SK-N-SH (cell line): ENCODE data around the gene SETD1B. TPM values are rescaled to one million over a fixed set of nuclear protein-coding genes. Genes with fewer than 3 reads are reported as not detected.

Experiments
- CTCF ChIA-PET: fragments of 300-600, 350-600 bp; formaldehyde crosslinking; extraction: SDS; loops from one replicate; lab custom pipeline; 2021; lab: Yijun Ruan, JAX
- POLR2A ChIA-PET: fragments of 350-600 bp; sonication (Branson Sonifier 250); formaldehyde crosslinking; extraction: SDS; loops from one replicate; lab custom pipeline; 2020; ENCODE audit warnings: antibody characterized with exemption, inconsistent platforms; lab: Yijun Ruan, JAX
- DNase-seq: peaks from one replicate; pipeline ENCODE4 v3.0.0; 2012
- H2AFZ ChIP-seq: fragments of 200-600 bp; sonication (generic); 2 replicates; pipeline ENCODE4 v1.8.1; 2016; ENCODE audit warnings: antibody characterized with exemption, mild to moderate bottlenecking, low read depth
- H3F3A ChIP-seq: fragments of 200-600 bp; sonication (generic); replicated peaks from 2 replicates; pipeline ENCODE3; 2016; ENCODE audit warnings: antibody characterized with exemption, mild to moderate bottlenecking; ENCODE audit not compliant: insufficient read depth
- H3K27ac ChIP-seq, 2 experiments: fragments of 200-500 bp in 1 of 2; fragments of 200-600 bp in 1 of 2; sonication (Bioruptor generic) in 1 of 2; sonication (generic), shearing (Covaris generic) in 1 of 2; 2 replicates each; pipeline versions ENCODE4 v1.5.1 to v1.6.1; 2014 to 2016; ENCODE audit warnings: low read depth in 2 of 2, inconsistent platforms in 1 of 2, low read length in 1 of 2, mild to moderate bottlenecking in 1 of 2, mixed read lengths in 1 of 2
- H3K27me3 ChIP-seq: fragments of 200-600 bp; sonication (generic), shearing (Covaris generic); 2 replicates; pipeline ENCODE4 v1.6.1; 2016; ENCODE audit warnings: mixed run types; ENCODE audit not compliant: insufficient read depth
- H3K36me3 ChIP-seq, 2 experiments: fragments of 200-500 bp in 1 of 2; fragments of 200-600 bp in 1 of 2; sonication (Bioruptor generic) in 1 of 2; sonication (generic) in 1 of 2; replicated peaks in 1 of 2; 2 replicates each; pipeline versions ENCODE3 to v1.5.1; 2014 to 2016; ENCODE audit warnings: low read length in 1 of 2, mild to moderate bottlenecking in 1 of 2; ENCODE audit not compliant: insufficient read depth in 2 of 2, control insufficient read depth in 1 of 2
- H3K4me1 ChIP-seq, 2 experiments: fragments of 200-500 bp in 1 of 2; fragments of 200-600 bp in 1 of 2; sonication (Bioruptor generic) in 1 of 2; sonication (generic), shearing (Covaris generic) in 1 of 2; 2 replicates each; pipeline versions ENCODE4 v1.5.1 to v1.6.1; 2014 to 2016; ENCODE audit warnings: low read depth in 1 of 2, low read length in 1 of 2, mixed run types in 1 of 2; ENCODE audit not compliant: insufficient read depth in 2 of 2, control insufficient read depth in 1 of 2
- H3K4me2 ChIP-seq: fragments of 200-600 bp; sonication (generic), shearing (Covaris generic); 2 replicates; pipeline ENCODE4 v1.6.1; 2017; ENCODE audit warnings: mixed run types
- H3K4me3 ChIP-seq, 2 experiments: fragments of 200-500 bp in 1 of 2; fragments of 200-600 bp in 1 of 2; sonication (Bioruptor generic) in 1 of 2; sonication (generic), shearing (Covaris generic) in 1 of 2; 2 replicates each; pipeline versions ENCODE4 v1.5.1 to v1.8.1; 2014 to 2016; ENCODE audit warnings: low read depth in 2 of 2, inconsistent platforms in 1 of 2, low read length in 1 of 2, mild to moderate bottlenecking in 1 of 2, mixed read lengths in 1 of 2, moderate library complexity in 1 of 2
- H3K79me2 ChIP-seq: fragments of 200-600 bp; sonication (generic); 2 replicates; pipeline ENCODE4 v1.8.1; 2017; ENCODE audit warnings: mild to moderate bottlenecking; ENCODE audit not compliant: insufficient read depth
- H3K9ac ChIP-seq: fragments of 200-600 bp; sonication (generic); 2 replicates; pipeline ENCODE4 v1.6.1; 2017; ENCODE audit warnings: mixed run types
- H3K9me2 ChIP-seq: fragments of 200-600 bp; sonication (generic); 2 replicates; pipeline ENCODE4 v1.6.1; 2017; ENCODE audit warnings: mixed run types
- H3K9me3 ChIP-seq: fragments of 200-600 bp; sonication (generic); 2 replicates; pipeline ENCODE4 v1.6.1; 2017; ENCODE audit warnings: mixed run types, mild to moderate bottlenecking, moderate library complexity
- H4K20me1 ChIP-seq: fragments of 200-600 bp; sonication (generic); 2 replicates; pipeline ENCODE4 v1.6.1; 2017; ENCODE audit warnings: mild to moderate bottlenecking, mixed run types; ENCODE audit not compliant: insufficient read depth
- CHD2 ChIP-seq: fragments of 150-350 bp; IDR thresholded peaks from 2 replicates; pipeline ENCODE4 v1.6.1; 2018; ENCODE audit warnings: low read length; ENCODE audit not compliant: partially characterized antibody
- ELF1 ChIP-seq: IDR thresholded peaks from 2 replicates; pipeline ENCODE4 v1.4.0; 2012
- EP300 ChIP-seq, 2 experiments: IDR thresholded peaks; 2 replicates each; pipeline versions ENCODE4 v1.4.0 to v1.6.1; 2012; ENCODE audit warnings: borderline replicate concordance in 1 of 2, low read depth in 1 of 2, low read length in 1 of 2
- FOSL2 ChIP-seq: IDR thresholded peaks from 2 replicates; pipeline ENCODE4 v1.4.0; 2012; ENCODE audit warnings: low read depth, mild to moderate bottlenecking, moderate library complexity, borderline replicate concordance
- FOXJ3 ChIP-seq: sonication (generic); formaldehyde crosslinking; IDR thresholded peaks from 2 replicates; pipeline ENCODE4 v1.5.1; 2020; ENCODE audit warnings: mild to moderate bottlenecking, missing genetic modification reagents
- FOXM1 ChIP-seq: IDR thresholded peaks from 2 replicates; pipeline ENCODE4 v1.4.0; 2012; ENCODE audit warnings: low read depth, mild to moderate bottlenecking
- GABPA ChIP-seq: IDR thresholded peaks from 2 replicates; pipeline ENCODE4 v1.4.0; 2012; ENCODE audit warnings: low read depth, mild to moderate bottlenecking
- GATA2 ChIP-seq: sonication (generic); formaldehyde crosslinking; IDR thresholded peaks from 2 replicates; pipeline ENCODE4 v1.5.0; 2020; ENCODE audit warnings: mild to moderate bottlenecking, missing genetic modification reagents
- JUND ChIP-seq: IDR thresholded peaks from 2 replicates; pipeline ENCODE4 v1.4.0; 2012
- MAX ChIP-seq: IDR thresholded peaks from 2 replicates; pipeline ENCODE4 v1.4.0; 2012; ENCODE audit warnings: low read depth
- MEF2A ChIP-seq: IDR thresholded peaks from 2 replicates; pipeline ENCODE4 v1.4.0; 2012; ENCODE audit warnings: low read depth, borderline replicate concordance
- MXI1 ChIP-seq: IDR thresholded peaks from 2 replicates; pipeline ENCODE4 v1.6.1; 2012; ENCODE audit warnings: mild to moderate bottlenecking, low read depth, low read length, improper control_type of control experiment
- NFIC ChIP-seq: IDR thresholded peaks from 2 replicates; pipeline ENCODE4 v1.4.0; 2012; ENCODE audit warnings: borderline replicate concordance
- NRF1 ChIP-seq: IDR thresholded peaks from 2 replicates; pipeline ENCODE4 v1.6.1; 2012; ENCODE audit warnings: low read depth, mild to moderate bottlenecking, low read length
- RAD21 ChIP-seq: IDR thresholded peaks from 2 replicates; pipeline ENCODE4 v1.6.1; 2012; ENCODE audit warnings: mild to moderate bottlenecking, low read length
- RCOR1 ChIP-seq: fragments of 150-350 bp; IDR thresholded peaks from 2 replicates; pipeline ENCODE4 v1.6.1; 2017; ENCODE audit warnings: antibody characterized with exemption, low read length
- RFX5 ChIP-seq: IDR thresholded peaks from 2 replicates; pipeline ENCODE4 v1.6.1; 2012; ENCODE audit warnings: mild to moderate bottlenecking, improper control_type of control experiment, low read length
- RXRA ChIP-seq: IDR thresholded peaks from 2 replicates; pipeline ENCODE4 v1.4.0; 2012; ENCODE audit warnings: low read depth, mild to moderate bottlenecking, borderline replicate concordance
- SIN3A ChIP-seq: IDR thresholded peaks from 2 replicates; pipeline ENCODE4 v1.6.1; 2012; ENCODE audit warnings: low read depth, mild to moderate bottlenecking, low read length, moderate library complexity, borderline replicate concordance
- SMC3 ChIP-seq: IDR thresholded peaks from 2 replicates; pipeline ENCODE4 v1.6.1; 2012; ENCODE audit warnings: low read depth, low read length, improper control_type of control experiment
- TAF1 ChIP-seq: IDR thresholded peaks from 2 replicates; pipeline ENCODE4 v1.6.1; 2012; ENCODE audit warnings: low read depth, mild to moderate bottlenecking, low read length, moderate library complexity, borderline replicate concordance
- TCF12 ChIP-seq: IDR thresholded peaks from 2 replicates; pipeline ENCODE4 v1.4.0; 2012
- TEAD4 ChIP-seq: IDR thresholded peaks from 2 replicates; pipeline ENCODE4 v1.4.0; 2012; ENCODE audit warnings: mild to moderate bottlenecking, borderline replicate concordance; ENCODE audit not compliant: insufficient read depth
- USF2 ChIP-seq: fragments of 150-350 bp; IDR thresholded peaks from 2 replicates; pipeline ENCODE4 v1.6.1; 2017; ENCODE audit warnings: antibody characterized with exemption, low read length, low read depth, borderline replicate concordance
- YY1 ChIP-seq: IDR thresholded peaks from 2 replicates; pipeline ENCODE4 v1.4.0; 2012; ENCODE audit warnings: low read depth, mild to moderate bottlenecking
- WGBS: methylation state at CpG from one replicate; pipeline ENCODE4 v1.1.6; 2017; ENCODE audit warnings: low lambda C conversion rate; 5-methylcytosine and 5-hydroxymethylcytosine counted together
- polyA plus RNA-seq, 3 experiments: library from polyadenylated mRNA; depleted of rRNA; stranded (reverse); fragments of >200 nt; gene quantifications; 2 replicates each; pipeline ENCODE4 v1.2.3, GENCODE V29; 2012
- TF ChIP-seq, protein P1 (sequence below): fragments of 200-600 bp; sonication (generic); IDR thresholded peaks from 2 replicates; pipeline ENCODE4 v1.6.1; 2017; ENCODE audit warnings: antibody characterized with exemption, mild to moderate bottlenecking, moderate library complexity
- TF ChIP-seq, protein P2 (sequence below): IDR thresholded peaks from 2 replicates; pipeline ENCODE4 v1.4.0; 2012; ENCODE audit warnings: low read depth, borderline replicate concordance
- TF ChIP-seq, protein P3 (sequence below): IDR thresholded peaks from 2 replicates; pipeline ENCODE4 v1.4.0; 2012; ENCODE audit warnings: low read depth, borderline replicate concordance

Gene SETD1B
- polyA plus RNA-seq, 1 of the 3 experiments (the other 2 are of a cell fraction) = 2.0 TPM

GRCh38 chr12:121872546-121873215, 68.9 kb downstream of the SETD1B start:
- peak; percentile 86 for DNase-seq
- Histone ChIP-seq H3F3A (peaks cover 21% of the 10 kb centered on the region), H3K79me2 (no peaks in the 10 kb centered on the region), H3K4me3 (no peak overlapping the region; a peak in 1 of 4 replicates), H3K9me3 (no peaks in the 10 kb centered on the region), H3K4me1 (peaks cover 10 to 13% of the 10 kb centered on the region in 2 experiments; a peak in 3 of 4 replicates), H3K4me2 (peak overlapping the region; percentile 66), H4K20me1 (no peaks in the 10 kb centered on the region), H3K27me3 (no peaks in the 10 kb centered on the region), H3K9ac (peak overlapping the region; percentile 22; the same call in 1 of the 2 replicates), H3K36me3 (no peaks in the 10 kb centered on the region), H3K27ac (peak overlapping the region; percentile 85 to 90), H2AFZ (peak overlapping the region; percentile 87), H3K9me2 (no peaks in the 10 kb centered on the region)
- CTCF ChIA-PET = interaction anchor here (0.6 to 3.9 kb wide), 8 partner anchors 10 to 79 kb away, joined by 3 to 25 read pairs (median 4); partner anchors contain the start of gene RHOF
- 5% methylated on average over 5 of the region's 5 CpGs for WGBS
- POLR2A ChIA-PET = interaction anchor here (0.5 to 2.0 kb wide), 12 partner anchors 11 to 1670 kb away, joined by 3 to 13 read pairs (median 4); partner anchors contain the start of genes DIABLO, PSMD9 and RHOF
- TF ChIP-seq TCF12 = peak; percentile 85
- no peak for TF ChIP-seq GABPA
- TF ChIP-seq RFX5 = peak; percentile 27
- TF ChIP-seq RCOR1 = no peak; the same call in 1 of the 2 replicates
- no peak for TF ChIP-seq TEAD4
- TF ChIP-seq YY1 = no peak
- peak; percentile 62; the same call in 1 of the 2 replicates for TF ChIP-seq FOSL2
- peak; percentile 55; the same call in 1 of the 2 replicates for TF ChIP-seq TAF1
- TF ChIP-seq, protein P1, sequence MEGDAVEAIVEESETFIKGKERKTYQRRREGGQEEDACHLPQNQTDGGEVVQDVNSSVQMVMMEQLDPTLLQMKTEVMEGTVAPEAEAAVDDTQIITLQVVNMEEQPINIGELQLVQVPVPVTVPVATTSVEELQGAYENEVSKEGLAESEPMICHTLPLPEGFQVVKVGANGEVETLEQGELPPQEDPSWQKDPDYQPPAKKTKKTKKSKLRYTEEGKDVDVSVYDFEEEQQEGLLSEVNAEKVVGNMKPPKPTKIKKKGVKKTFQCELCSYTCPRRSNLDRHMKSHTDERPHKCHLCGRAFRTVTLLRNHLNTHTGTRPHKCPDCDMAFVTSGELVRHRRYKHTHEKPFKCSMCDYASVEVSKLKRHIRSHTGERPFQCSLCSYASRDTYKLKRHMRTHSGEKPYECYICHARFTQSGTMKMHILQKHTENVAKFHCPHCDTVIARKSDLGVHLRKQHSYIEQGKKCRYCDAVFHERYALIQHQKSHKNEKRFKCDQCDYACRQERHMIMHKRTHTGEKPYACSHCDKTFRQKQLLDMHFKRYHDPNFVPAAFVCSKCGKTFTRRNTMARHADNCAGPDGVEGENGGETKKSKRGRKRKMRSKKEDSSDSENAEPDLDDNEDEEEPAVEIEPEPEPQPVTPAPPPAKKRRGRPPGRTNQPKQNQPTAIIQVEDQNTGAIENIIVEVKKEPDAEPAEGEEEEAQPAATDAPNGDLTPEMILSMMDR = no peak
- TF ChIP-seq FOXJ3 (CRISPR knock-in tag) = peak; percentile 71; the same call in 1 of the 2 replicates
- TF ChIP-seq ELF1 = no peak
- TF ChIP-seq SIN3A = peak; percentile 68; the same call in 1 of the 2 replicates
- peak; percentile 77 for TF ChIP-seq MXI1
- no peak for TF ChIP-seq NRF1
- TF ChIP-seq MAX = peak; percentile 74
- no peak for TF ChIP-seq RXRA
- no peak for TF ChIP-seq FOXM1
- TF ChIP-seq USF2 = no peak
- TF ChIP-seq SMC3 = no peak
- no peak for TF ChIP-seq GATA2 (CRISPR knock-in tag)
- no peak; the same call in 1 of the 2 replicates for TF ChIP-seq RAD21
- TF ChIP-seq MEF2A = no peak
- TF ChIP-seq EP300 (IDR thresholded peaks at IDR 0.05; ENCODE audit: borderline replicate concordance in 1 of 2, low read depth in 1 of 2, low read length in 1 of 2) = peak; percentile 13 to 19; a peak in 2 of 4 replicates
- TF ChIP-seq JUND = peak; percentile 48; the same call in 1 of the 2 replicates
- TF ChIP-seq, protein P2, sequence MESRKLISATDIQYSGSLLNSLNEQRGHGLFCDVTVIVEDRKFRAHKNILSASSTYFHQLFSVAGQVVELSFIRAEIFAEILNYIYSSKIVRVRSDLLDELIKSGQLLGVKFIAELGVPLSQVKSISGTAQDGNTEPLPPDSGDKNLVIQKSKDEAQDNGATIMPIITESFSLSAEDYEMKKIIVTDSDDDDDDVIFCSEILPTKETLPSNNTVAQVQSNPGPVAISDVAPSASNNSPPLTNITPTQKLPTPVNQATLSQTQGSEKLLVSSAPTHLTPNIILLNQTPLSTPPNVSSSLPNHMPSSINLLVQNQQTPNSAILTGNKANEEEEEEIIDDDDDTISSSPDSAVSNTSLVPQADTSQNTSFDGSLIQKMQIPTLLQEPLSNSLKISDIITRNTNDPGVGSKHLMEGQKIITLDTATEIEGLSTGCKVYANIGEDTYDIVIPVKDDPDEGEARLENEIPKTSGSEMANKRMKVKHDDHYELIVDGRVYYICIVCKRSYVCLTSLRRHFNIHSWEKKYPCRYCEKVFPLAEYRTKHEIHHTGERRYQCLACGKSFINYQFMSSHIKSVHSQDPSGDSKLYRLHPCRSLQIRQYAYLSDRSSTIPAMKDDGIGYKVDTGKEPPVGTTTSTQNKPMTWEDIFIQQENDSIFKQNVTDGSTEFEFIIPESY = no peak
- no peak for TF ChIP-seq CHD2
- TF ChIP-seq, protein P3, sequence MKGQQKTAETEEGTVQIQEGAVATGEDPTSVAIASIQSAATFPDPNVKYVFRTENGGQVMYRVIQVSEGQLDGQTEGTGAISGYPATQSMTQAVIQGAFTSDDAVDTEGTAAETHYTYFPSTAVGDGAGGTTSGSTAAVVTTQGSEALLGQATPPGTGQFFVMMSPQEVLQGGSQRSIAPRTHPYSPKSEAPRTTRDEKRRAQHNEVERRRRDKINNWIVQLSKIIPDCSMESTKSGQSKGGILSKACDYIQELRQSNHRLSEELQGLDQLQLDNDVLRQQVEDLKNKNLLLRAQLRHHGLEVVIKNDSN = peak; percentile 56; the same call in 1 of the 2 replicates
- peak; percentile 94 for TF ChIP-seq NFIC
